ENCODE results near the gene WNT9B. TPM values are rescaled to one million over a fixed set of nuclear protein-coding genes. Genes with fewer than 3 reads are reported as not detected.

Gene WNT9B
- polyA plus RNA-seq, 4 donors, result 0.16 to 14.9 (median 9.8) TPM

DNA sequence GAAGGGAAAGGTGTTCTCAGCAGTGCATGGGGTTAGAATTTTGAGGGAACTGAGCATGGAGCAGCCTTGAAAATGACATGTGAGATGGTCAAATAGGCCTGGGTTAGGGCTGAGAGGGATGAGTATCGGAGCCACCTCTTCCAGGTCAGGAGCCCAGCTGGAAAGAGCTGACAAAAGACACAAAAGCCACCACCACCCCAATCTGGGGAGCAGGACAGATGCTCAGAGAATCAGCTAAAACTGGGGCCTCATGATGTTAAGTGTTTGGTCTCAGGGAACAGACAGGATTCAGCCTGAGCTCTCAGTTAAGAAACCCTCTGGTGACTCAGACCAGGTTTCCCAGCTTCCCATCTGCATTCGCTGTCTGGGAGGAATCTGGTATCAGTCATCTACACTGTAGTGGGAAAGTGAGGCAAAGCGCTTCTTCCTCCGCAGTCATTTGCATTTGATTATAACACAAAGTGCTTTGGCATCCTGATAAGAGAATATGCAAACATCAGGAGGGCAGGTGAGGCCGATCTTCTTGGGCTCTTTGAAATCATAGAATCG, 2.6 kb downstream of the WNT9B start:
- DNase-seq (ENCODE audit: low read depth in 4 of 4, low spot score in 3 of 4), result no peak

DNA sequence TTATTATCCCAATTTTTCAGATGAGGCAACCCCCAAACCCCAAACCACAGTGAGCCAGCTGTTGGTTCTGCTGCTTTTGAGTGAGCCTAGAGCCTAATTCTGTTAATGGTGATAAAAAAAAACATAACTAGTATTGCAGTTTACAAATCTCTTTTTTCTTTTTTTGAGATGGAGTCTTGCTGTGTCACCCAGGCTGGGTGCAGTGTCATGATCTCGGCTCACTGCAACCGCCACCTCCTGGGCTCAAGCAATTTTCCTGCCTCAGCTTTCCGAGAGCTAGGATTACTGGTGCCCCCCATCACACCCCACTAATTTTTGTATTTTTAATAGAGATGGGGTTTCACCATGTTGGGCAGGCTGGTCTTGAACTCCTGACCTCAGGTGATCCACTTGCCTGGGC, 3.1 kb downstream of the WNT9B start:
- DNase-seq (ENCODE audit: low read depth in 4 of 4, low spot score in 3 of 4), result no peak

DNA sequence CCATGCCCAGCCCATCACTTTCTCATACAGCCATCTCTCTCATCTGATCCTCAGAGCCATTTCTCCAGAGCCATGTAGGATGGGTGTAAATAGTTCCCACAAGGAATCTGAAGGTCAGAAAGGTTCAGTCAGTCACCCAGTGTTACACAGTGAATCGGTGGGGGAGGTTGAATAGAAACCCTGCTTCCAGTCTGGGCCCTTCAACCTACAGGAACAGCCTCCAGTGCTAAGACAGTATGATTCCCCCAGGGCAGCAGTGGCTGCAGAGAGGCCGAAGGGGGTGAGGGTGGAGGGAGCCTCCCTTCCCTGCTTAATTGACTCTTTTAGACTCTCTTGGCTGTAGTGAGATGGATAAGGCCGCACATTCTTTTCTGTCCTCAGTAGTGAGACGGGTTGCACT, 3.6 kb downstream of the WNT9B start:
- no peak for DNase-seq (ENCODE audit: low read depth in 4 of 4, low spot score in 3 of 4)

DNA sequence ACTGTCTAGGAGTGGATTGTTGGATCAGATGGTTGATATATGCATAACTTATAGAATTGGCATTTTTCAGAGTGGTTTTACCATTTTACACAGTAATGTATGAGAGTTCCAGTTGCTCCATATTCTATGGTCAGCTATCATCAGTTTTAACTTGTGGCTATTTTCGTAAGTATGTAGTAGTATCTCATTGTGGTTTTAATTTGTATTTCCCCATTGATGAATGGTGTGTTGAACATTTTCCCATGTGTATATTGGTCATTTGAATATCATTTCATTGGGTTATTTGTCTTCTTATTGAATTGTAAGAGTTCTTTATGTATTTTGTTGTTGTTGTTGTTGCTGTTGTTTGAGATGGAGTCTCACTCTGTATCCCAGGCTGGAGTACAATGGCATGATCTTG, 6.2 kb downstream of the WNT9B start:
- DNase-seq (ENCODE audit: low read depth in 4 of 4, low spot score in 3 of 4), result no peak

DNA sequence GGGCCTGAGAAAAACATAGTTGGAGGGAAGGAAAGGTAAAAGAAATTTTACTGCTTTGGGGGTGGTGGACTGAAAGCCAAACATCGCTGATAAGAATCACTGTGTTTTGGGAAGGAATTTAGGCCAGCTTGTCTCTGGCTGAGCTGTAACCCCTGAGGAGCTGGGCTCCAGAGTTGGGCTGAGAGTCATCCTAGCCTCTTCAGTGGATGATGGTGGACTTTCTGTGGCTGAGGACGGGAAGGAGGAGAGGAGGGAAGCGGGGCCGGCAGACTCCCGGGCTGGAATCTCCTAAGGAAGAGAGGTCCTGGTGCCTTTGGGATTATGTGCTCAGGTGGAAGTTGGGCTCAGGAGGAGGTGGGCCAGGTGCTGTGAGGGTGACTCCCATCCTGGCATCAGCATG, 8.6 kb downstream of the WNT9B start:
- DNase-seq (ENCODE audit: low read depth in 4 of 4, low spot score in 3 of 4), result no peak

DNA sequence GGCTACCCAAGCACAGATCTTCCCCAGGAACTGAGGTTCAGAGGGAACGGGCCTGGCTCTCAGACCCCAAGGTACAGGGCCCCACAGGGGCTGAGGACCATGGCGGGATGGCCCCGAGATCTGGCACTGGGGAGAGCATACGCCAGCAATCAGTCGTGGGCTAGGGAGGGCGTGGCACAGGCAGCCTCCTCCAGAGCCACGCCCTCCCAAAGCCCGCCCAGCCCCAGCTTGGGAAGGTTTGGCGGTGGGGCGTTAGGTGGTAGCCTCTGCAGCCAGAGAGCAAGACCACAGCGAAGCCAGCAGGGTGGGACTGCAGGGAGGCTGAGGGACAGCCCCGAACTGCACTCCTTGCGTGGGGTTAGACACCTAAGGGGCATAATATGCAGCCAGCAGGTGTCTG, 11.6 kb downstream of the WNT9B start:
- no peak for DNase-seq (ENCODE audit: low read depth in 4 of 4, low spot score in 3 of 4)

DNA sequence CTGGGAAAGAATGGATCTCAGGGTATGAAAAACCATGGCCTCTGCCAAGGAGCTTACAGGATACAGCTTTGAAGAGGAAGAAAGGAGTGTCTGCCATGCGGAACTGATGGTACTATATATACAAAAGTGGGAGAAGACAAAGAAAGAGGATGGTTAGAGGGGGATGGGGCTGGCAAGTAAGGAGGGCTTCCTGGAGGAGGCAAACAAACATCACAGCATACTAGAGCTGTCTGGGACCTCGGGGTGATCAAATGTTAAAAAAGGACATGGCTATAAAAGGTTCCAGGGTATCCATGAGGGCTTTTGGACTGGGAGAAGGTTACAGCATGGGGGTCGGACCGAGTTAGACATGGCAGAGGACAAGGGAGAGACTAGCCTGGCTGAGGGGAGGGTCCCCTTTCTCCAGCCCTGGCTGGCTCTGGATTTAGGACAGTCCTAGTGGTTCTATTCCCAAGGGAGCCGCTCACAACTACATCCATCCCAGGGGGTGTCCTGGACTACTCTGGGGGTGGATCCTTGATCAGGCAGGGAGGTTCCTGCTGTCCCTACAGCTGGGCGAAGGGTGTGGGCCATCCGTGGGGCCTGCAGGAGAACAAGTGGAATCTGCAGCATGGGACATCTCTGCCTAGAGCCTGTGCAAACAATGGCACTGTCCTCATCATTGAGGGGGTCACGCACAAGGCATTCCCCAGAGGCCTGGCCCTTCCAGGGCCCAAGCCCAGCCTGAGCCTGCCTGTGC, 12.2 kb downstream of the WNT9B start:
- DNase-seq (ENCODE audit: low read depth in 4 of 4, low spot score in 3 of 4), result no peak

DNA sequence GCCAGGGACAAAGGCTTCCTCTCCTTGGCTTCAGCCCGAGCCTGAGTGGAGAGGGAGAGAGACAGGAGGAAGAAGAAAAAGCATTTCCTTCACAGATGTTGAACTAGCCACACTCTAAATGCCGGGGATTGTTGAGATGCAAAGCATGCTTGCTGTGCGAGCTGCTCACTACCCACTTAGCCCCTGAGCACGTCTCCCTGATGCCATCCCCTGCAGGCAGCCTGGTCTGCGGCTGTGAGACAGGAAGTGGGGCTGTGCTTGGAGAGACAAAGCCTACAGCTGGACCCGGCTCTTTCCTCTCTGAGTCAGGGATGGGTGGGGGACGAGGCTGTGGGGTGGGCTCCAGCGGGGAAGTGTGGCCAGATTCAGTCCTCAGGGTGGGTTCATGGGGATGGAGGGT, 13.7 kb downstream of the WNT9B start:
- DNase-seq (ENCODE audit: low read depth in 4 of 4, low spot score in 3 of 4), result no peak

DNA sequence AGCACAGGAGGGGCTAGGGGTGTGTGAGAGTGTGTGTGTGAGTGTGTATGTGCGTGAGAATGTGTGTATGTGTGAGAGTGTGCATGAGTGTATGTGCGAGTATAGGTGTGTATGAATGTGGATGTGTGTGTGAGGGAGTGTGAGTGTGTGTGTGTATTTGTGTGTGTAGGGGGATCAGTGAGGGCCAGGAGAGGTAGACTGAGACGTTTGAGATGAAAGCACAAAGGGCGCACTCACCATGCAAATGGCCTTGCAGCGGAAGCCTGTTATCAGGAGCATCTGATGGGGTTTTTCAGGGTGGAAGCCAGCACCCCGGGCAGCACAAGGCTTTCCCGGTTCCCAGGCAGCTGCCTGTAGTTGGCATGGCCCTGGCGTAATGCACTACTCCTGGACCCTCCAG, 14.9 kb downstream of the WNT9B start:
- no peak for DNase-seq (ENCODE audit: low read depth in 4 of 4, low spot score in 3 of 4)

DNA sequence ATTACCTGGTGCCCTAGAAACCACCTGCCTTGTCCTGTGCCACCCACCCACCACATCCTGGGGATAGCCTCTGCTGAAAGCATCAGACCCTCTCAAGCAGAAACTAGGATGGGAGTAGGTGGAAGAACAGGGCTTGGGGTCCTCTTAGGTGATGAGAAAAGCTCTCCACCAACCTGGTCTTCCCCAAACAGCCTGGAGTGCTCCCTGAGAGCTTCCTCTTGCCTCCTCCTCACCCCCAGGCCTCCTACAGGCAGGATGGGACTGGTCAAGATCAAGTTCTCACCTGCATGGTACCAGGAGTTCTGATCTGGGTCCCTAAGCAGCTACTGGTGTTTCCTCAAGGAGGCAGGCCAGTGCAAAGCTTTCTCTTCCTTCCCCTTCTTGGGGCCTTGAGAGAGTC, 15.4 kb downstream of the WNT9B start:
- DNase-seq (ENCODE audit: low read depth in 4 of 4, low spot score in 3 of 4), result no peak

DNA sequence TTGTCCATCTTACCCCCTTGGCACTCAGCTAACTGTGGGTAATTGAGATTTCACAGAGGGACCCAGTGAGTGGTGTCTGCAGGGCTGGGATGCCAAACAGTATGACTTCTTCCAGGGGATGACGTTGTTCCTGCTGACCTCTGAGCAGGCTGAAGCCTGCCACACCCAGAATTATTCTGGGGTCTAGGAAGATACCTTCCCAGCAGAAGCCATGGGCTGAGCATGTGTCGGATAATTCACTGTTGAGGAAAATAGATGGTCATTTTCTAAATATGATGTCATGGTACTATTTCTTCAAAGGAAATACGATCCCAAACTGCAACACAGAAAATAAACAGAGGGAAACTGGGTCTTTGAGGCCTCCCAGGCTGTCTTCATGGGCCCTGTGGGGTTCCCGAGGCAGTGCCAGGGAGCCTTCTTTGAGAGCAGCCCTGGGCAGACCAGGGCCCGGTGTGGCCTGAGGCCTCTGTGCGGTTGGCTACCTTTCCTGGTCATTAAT, 17.4 kb downstream of the WNT9B start:
- no peak for DNase-seq (ENCODE audit: low read depth in 4 of 4, low spot score in 3 of 4)

DNA sequence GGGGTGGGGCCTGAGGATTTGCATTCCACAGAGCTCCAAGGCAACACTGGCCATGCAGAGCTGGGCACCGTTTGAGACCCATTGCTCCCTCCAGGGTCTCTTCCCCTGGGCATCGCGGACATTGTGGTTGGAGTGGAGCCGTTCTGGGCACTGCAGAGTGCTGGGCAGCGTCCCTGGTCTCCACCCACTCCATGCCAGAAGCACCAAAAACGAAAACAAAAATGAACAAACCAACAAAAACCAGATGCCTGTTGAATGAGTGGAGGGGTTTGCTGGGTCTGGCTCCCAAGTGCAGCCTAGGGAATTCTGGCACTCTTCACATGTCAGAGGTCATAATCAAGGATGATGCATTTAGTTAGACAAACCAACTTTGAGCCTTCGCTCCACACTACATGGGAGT, 17.9 kb downstream of the WNT9B start:
- DNase-seq (ENCODE audit: low read depth in 4 of 4, low spot score in 3 of 4), result no peak

DNA sequence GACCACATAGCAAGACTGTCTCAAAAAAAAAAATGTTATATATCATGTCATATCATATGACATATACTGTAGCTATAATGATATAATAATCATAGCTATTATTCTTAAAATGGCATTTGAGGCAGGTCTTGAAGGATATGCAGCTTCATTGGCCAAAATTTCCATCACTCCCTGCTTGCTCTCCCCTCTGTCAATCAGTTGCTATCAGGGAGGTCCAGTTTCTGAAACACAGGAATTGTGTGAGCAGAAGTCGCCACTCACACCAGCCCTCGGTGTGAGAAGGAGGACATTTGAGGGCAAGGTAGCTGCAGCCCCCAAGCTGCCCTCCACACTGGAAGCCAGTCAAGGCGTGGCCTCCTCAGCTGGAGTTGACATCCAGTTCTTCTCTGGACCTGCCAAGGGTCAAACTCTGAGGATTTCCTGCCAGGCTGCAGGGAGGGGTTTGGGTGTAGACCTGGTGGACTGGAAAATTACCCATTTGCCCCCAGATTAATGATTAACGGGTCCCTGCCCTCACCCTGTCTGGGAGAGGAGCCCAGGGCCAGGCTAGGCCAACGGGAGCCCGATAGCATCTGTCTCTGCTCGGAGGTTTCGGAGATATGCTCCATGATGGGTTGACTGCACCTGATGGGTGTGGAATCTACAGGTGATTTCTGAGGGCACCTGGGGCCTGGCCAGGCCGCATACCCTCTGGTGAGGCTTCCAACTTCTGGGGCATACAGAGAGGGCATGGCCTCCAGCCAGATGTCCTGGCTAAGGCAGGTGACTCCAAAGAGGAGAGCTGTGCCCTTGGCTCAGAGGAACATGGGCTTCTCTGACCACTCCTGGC, 18.8 kb downstream of the WNT9B start:
- DNase-seq (ENCODE audit: low read depth in 4 of 4, low spot score in 3 of 4), result no peak

DNA sequence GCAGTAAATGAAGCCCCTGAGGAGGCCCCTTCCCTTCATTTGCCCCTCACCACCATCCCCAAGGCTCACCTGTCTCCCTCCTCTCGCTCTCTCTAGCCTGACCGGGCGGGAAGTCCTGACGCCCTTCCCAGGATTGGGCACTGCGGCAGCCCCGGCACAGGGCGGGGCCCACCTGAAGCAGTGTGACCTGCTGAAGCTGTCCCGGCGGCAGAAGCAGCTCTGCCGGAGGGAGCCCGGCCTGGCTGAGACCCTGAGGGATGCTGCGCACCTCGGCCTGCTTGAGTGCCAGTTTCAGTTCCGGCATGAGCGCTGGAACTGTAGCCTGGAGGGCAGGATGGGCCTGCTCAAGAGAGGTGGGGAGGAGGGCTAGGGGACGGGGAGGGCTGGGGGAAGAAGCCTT, 21.0 kb downstream of the WNT9B start:
- no peak for DNase-seq (ENCODE audit: low read depth in 4 of 4, low spot score in 3 of 4)

DNA sequence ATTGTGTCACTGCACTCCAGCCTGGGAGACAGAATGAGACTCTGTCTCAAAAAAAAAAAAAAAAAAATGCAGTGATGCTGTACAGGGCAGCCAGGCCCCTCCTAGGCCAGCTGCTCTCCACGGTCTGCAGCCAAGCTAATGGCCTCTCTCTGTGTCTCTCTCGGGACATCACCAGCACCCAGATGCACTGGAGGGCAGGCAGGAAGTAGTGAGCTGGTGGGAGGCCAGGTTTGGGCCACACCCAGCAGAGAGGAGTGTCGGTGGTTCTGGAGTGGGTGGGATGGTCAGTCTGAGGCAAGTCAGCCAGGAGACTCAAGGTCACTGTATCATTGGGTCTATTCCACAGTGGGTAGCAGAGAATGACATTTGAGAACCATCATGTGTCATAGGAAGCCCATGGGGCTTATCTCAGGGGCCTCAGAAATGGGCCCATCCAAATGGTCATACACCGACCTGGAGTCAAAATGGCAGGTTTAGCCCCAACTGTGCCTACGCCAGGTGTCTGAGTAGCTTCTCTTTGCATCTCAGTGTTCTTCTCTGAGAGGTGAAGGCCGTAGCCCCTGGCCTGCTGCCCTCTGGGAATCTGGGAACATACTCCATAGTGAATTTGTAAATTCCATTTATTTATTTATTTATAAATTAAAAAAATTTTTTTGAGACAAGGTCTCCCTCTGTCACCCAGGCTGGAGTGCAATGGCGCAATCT, 22.7 kb downstream of the WNT9B start:
- no peak for DNase-seq (ENCODE audit: low read depth in 4 of 4, low spot score in 3 of 4)

DNA sequence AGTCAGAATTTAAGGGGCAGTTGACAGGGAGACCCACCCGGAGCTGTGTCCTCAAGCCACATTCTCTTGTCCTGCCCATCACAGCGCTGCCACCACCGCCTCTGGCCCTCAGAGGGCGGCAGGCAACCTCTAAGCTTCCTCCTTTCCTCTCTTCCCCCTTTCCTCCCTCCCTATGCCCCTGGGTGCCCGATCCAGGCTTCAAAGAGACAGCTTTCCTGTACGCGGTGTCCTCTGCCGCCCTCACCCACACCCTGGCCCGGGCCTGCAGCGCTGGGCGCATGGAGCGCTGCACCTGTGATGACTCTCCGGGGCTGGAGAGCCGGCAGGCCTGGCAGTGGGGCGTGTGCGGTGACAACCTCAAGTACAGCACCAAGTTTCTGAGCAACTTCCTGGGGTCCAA, 23.5 kb downstream of the WNT9B start:
- DNase-seq (ENCODE audit: low read depth in 4 of 4, low spot score in 3 of 4), result no peak

DNA sequence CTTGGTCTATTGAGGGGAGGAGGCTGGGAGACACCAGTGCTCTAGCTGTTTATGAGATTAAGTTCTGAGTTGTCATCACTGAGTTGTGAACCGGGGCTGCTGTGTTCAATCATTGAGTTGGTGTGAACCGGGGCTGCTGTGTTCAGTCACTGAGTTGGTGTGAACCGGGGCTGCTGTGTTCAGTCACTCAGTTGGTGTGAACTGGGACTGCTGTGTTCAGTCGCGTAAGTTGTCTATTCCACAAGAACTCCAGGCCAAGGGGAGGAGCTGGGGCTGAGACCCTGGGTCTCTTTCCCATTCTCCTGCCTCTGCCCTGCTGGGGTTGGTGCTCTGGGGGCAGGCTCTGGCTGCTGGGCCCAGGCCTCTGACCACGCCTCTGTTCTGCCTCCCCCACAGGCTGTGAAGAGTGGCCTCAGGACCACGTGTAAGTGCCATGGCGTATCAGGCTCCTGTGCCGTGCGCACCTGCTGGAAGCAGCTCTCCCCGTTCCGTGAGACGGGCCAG, 24.5 kb downstream of the WNT9B start:
- DNase-seq (ENCODE audit: low read depth in 4 of 4, low spot score in 3 of 4), result no peak

DNA sequence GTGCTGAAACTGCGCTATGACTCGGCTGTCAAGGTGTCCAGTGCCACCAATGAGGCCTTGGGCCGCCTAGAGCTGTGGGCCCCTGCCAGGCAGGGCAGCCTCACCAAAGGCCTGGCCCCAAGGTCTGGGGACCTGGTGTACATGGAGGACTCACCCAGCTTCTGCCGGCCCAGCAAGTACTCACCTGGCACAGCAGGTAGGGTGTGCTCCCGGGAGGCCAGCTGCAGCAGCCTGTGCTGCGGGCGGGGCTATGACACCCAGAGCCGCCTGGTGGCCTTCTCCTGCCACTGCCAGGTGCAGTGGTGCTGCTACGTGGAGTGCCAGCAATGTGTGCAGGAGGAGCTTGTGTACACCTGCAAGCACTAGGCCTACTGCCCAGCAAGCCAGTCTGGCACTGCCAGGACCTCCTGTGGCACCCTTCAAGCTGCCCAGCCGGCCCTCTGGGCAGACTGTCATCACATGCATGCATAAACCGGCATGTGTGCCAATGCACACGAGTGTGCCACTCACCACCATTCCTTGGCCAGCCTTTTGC, 25.0 kb downstream of the WNT9B start:
- DNase-seq (ENCODE audit: low read depth in 4 of 4, low spot score in 3 of 4), result no peak

DNA sequence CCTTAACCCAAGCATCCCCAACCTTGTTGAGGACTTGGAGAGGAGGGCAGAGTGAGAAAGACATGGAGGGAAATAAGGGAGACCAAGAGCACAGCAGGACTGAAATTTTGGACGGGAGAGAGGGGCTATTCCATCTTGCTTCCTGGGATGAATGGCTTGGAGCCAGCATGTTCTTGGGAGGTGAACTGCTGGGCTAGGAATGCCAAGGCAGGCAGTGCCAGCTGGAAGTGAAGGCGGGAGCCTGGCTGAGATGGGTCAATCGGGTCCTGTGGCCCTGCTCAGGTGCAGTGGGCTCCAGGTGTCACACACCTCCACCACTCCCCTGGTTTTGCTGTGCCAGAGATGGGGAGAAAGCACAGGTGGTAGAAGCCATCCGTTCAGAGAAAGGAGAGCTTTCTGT, 25.5 kb downstream of the WNT9B start:
- DNase-seq (ENCODE audit: low read depth in 4 of 4, low spot score in 3 of 4), result no peak

DNA sequence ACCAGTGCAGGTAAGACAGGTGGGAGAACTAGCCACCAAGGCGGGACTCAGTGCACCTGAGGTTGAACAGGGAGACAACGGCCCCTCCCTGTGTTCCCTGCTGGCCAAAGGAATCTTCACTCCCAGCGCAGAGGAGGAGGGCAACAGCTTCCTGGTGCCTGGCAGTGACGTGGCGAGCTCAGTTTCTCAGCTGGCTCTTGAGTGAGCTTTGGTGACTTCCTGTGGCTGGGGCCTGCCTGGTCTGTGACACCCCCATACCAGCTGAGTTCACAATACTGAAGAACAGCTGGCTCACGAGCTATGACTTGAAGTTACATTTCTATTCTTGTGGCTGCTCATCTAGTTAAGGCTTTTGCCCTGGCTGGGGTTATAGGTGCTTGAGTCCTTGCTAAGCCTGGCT, 26.1 kb downstream of the WNT9B start:
- no peak for DNase-seq (ENCODE audit: low read depth in 4 of 4, low spot score in 3 of 4)

DNA sequence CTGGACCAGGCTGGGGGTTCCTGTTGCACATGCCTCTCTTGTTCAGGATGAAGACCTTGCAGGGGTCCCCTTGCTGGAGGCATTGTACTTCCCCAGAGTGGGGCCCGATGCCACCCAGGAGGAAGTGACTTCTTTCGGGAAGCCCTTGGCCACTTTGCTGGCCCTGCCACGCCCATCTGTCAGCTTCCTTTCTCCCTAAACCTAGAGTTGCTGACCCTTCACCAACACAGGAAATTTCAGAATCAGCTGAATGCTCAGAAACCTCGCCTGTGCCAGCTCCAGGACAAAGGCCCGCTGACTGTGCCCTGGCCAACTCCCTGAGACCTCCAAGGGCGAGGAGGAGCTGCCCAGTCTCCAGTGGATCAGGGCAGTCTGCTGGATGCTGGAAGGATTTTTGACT, 26.7 kb downstream of the WNT9B start:
- DNase-seq (ENCODE audit: low read depth in 4 of 4, low spot score in 3 of 4), result no peak
